Liver (tissue), 9 donors: ENCODE measurements around the gene TAGLN2. TPM values are rescaled to one million over a fixed set of nuclear protein-coding genes. Genes with fewer than 3 reads are reported as not detected.

Source experiments
- DNase-seq: peaks from one replicate; pipeline ENCODE4 v3.0.0-alpha.2; 2017; ENCODE audit warnings: low spot score
- H3K27ac ChIP-seq, 2 donors: one replicate each; pipeline ENCODE4 v1.7.0; 2013; ENCODE audit warnings: inconsistent platforms in 2 of 2, low read length in 2 of 2, control low read depth in 1 of 2, low read depth in 1 of 2, mild to moderate bottlenecking in 1 of 2
- H3K27me3 ChIP-seq, 4 donors: one replicate each; pipeline versions ENCODE4 v1.6.1 to v1.7.0; 2013; ENCODE audit warnings: low read length in 3 of 4, inconsistent platforms in 1 of 4, mild to moderate bottlenecking in 1 of 4, moderate library complexity in 1 of 4; ENCODE audit not compliant: control insufficient read depth in 4 of 4, insufficient read depth in 4 of 4
- H3K36me3 ChIP-seq, 4 donors: one replicate each; pipeline versions ENCODE4 v1.6.1 to v1.7.0; 2013; ENCODE audit warnings: low read length in 3 of 4, mild to moderate bottlenecking in 3 of 4, low read depth in 1 of 4, moderate library complexity in 1 of 4; ENCODE audit not compliant: control insufficient read depth in 4 of 4, insufficient read depth in 3 of 4
- H3K4me1 ChIP-seq, 4 donors: one replicate each; pipeline versions ENCODE4 v1.6.1 to v1.7.0; 2013; ENCODE audit warnings: low read length in 3 of 4, mild to moderate bottlenecking in 3 of 4, moderate library complexity in 1 of 4; ENCODE audit not compliant: control insufficient read depth in 4 of 4, insufficient read depth in 4 of 4
- H3K4me3 ChIP-seq, 3 donors: one replicate each; pipeline versions ENCODE4 v1.6.1 to v1.7.0; 2013; ENCODE audit warnings: low read length in 3 of 3, control low read depth in 1 of 3, low read depth in 1 of 3, mild to moderate bottlenecking in 1 of 3
- H3K9ac ChIP-seq, 2 donors: one replicate each; pipeline ENCODE4 v1.7.0; 2013; ENCODE audit warnings: low read length in 2 of 2, mild to moderate bottlenecking in 2 of 2, moderate library complexity in 2 of 2, control low read depth in 1 of 2, low read depth in 1 of 2
- H3K9me3 ChIP-seq, 4 donors: one replicate each; pipeline versions ENCODE4 v1.6.1 to v1.7.0; 2013; ENCODE audit warnings: low read length in 3 of 4; ENCODE audit not compliant: control insufficient read depth in 4 of 4
- EGR1 ChIP-seq, 2 donors: IDR thresholded peaks; 2 replicates each; pipeline ENCODE4 v1.6.1; 2016 to 2018; ENCODE audit warnings: antibody characterized with exemption in 2 of 2, low read depth in 2 of 2
- FOXA1 ChIP-seq: IDR thresholded peaks from 2 replicates; pipeline ENCODE4 v1.6.1; 2016; ENCODE audit warnings: antibody characterized with exemption
- FOXA2 ChIP-seq: IDR thresholded peaks from 2 replicates; pipeline ENCODE4 v1.6.1; 2016; ENCODE audit warnings: antibody characterized with exemption
- GABPA ChIP-seq, 2 donors: IDR thresholded peaks in 1 of 2; conservative IDR thresholded peaks in 1 of 2; 2 replicates each; pipeline ENCODE4 v1.6.1; 2016; ENCODE audit warnings: antibody characterized with exemption in 2 of 2, mild to moderate bottlenecking in 1 of 2, moderate library complexity in 1 of 2
- HNF4A ChIP-seq, 2 donors: conservative IDR thresholded peaks; 2 replicates each; pipeline ENCODE4 v1.6.1; 2016; ENCODE audit warnings: antibody characterized with exemption in 2 of 2, mild to moderate bottlenecking in 2 of 2
- HNF4G ChIP-seq: IDR thresholded peaks from 2 replicates; pipeline ENCODE4 v1.6.1; 2016; ENCODE audit warnings: antibody characterized with exemption
- JUND ChIP-seq, 2 donors: IDR thresholded peaks; 2 replicates each; pipeline ENCODE4 v1.6.1; 2016; ENCODE audit warnings: antibody characterized with exemption in 2 of 2
- NR2F2 ChIP-seq: IDR thresholded peaks from 2 replicates; pipeline ENCODE4 v1.6.1; 2016; ENCODE audit warnings: antibody characterized with exemption
- RAD21 ChIP-seq, 2 donors: IDR thresholded peaks; 2 replicates each; pipeline ENCODE4 v1.6.1; 2016; ENCODE audit warnings: antibody characterized with exemption in 2 of 2, mild to moderate bottlenecking in 2 of 2
- RXRA ChIP-seq, 2 donors: IDR thresholded peaks; 2 replicates each; pipeline ENCODE4 v1.6.1; 2017 to 2018; ENCODE audit warnings: antibody characterized with exemption in 2 of 2, mild to moderate bottlenecking in 1 of 2
- SP1 ChIP-seq: IDR thresholded peaks from 2 replicates; pipeline ENCODE4 v1.6.1; 2018; ENCODE audit warnings: antibody characterized with exemption, mild to moderate bottlenecking
- TAF1 ChIP-seq: conservative IDR thresholded peaks from 2 replicates; pipeline ENCODE4 v1.6.1; 2016; ENCODE audit warnings: antibody characterized with exemption, mild to moderate bottlenecking
- YY1 ChIP-seq: IDR thresholded peaks from 2 replicates; pipeline ENCODE4 v1.6.1; 2016; ENCODE audit warnings: antibody characterized with exemption, mild to moderate bottlenecking
- WGBS: extraction: QIAGEN DNeasy Blood & Tissue Kit; methylation state at CpG from one replicate; pipeline ENCODE4 v1.1.7; 2013; 5-methylcytosine and 5-hydroxymethylcytosine counted together
- polyA plus RNA-seq, 2 donors: library from polyadenylated mRNA; stranded (reverse) in 1 of 2; unstranded in 1 of 2; fragments of 200-250 nt in 1 of 2; fragments of >200 nt in 1 of 2; fragmentation: Nextera tagmentation in 1 of 2; extraction: Ambion mirVana in 1 of 2; gene quantifications; one replicate each; pipeline versions ENCODE4 v1.2.1 to v1.2.3, GENCODE V29; 2013 to 2015
- total RNA-seq, 2 donors: library from RNA; depleted of rRNA; stranded (reverse); fragments of >200 nt; gene quantifications; one replicate each; pipeline ENCODE4 v1.2.3, GENCODE V29; 2014
- TF ChIP-seq, protein P1 (sequence below): IDR thresholded peaks from 2 replicates; pipeline ENCODE4 v1.6.1; 2016; ENCODE audit warnings: antibody characterized with exemption, mild to moderate bottlenecking
- TF ChIP-seq, protein P2 (sequence below): fragments of 150-350 bp; IDR thresholded peaks from 2 replicates; pipeline ENCODE4 v1.5.1; 2017; ENCODE audit warnings: improper control_type of control experiment, low read depth, low read length; ENCODE audit not compliant: missing input control
- TF ChIP-seq, protein P3 (sequence below): IDR thresholded peaks from 2 replicates; pipeline ENCODE4 v1.6.1; 2016; ENCODE audit warnings: antibody characterized with exemption
- donor health status: healthy.
- donor health status: healthy.
- donor health status: healthy.
- donor health status: healthy.
- donor health status: healthy.

Gene TAGLN2
- total and polyA plus RNA-seq, 4 donors = 46.4 to 113 (median 79.8) TPM

DNA sequence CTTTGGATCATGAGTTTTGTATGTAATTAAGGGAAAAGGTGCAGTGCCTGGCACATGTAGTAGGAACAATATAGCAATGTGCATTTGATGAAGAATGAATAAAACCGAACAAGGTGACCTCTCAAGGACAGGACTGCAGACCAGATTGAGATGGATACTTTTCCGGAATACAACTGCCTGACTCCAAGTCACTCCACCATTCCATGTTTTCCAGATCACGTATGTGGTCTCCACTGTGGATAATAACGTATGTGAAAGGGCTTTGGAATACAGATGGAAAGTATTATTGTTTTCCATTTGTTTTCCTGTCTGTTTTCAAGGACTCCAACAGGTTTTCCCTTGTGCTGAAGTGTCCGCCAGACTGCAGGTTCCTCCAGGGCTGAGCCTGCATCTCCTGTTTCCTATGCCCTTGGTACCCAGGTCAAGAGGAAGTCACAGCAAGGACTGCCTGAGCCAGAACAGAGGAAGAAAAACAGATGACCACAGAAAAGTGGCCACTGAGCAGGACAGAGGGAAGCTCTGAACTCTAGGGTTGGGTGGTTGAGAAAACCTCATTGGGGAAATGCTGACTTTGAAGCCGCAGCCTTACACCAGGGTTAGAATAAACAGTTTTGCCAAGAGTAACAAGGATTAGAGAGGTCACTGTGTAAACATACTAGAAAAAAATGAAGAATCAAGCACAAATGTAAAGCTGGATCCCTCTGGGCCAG is 29.3 kb downstream of the TAGLN2 start:
- H3K36me3 ChIP-seq = no peaks in the 10 kb centered on the region
- H3K27ac ChIP-seq = no peak overlapping the region
- WGBS = 74% methylated on average over 6 of the region's 6 CpGs
- no peak for DNase-seq
- TF ChIP-seq RXRA (IDR thresholded peaks at IDR 0.05) = peak in 1 of 2 donors; percentile 29
- TF ChIP-seq SP1 = no peak
- TF ChIP-seq RAD21 (IDR thresholded peaks at IDR 0.05) = peak in 1 of 2 donors; percentile 15
- peaks cover 0 to 7% (median 3%) of the 10 kb centered on the region in 4 donors for H3K4me1 ChIP-seq
- H3K9ac ChIP-seq = no peak overlapping the region
- no peaks in the 10 kb centered on the region for H3K9me3 ChIP-seq
- no peak overlapping the region for H3K4me3 ChIP-seq
- no peaks in the 10 kb centered on the region for H3K27me3 ChIP-seq

DNA sequence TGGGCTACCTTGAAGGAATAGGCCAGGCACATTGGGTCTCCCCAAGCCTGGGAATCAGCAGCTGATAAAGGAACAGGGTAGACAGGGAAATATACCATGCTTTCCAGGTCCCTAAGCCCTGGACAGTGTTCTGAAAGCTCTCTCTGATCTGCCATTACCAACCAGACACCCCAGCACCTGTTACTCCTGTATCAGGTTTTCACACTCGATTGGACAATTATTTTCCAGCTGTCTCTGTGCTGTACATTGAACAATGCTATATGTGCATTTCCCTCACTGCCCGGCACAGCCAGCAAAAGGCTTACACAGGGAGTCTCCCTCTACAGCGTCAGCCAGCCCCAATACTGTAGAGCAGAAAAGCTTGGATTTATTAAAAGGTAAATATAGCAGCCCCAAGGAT is 30.0 kb downstream of the TAGLN2 start:
- Histone ChIP-seq H3K9me3 (no peaks in the 10 kb centered on the region), H3K4me3 (no peak overlapping the region), H3K36me3 (no peaks in the 10 kb centered on the region), H3K9ac (no peak overlapping the region), H3K27ac (no peak overlapping the region), H3K4me1 (peaks cover 0 to 7% (median 3%) of the 10 kb centered on the region in 4 donors), H3K27me3 (no peaks in the 10 kb centered on the region)
- WGBS = 83% methylated on average over 3 of the region's 3 CpGs
- TF ChIP-seq HNF4A (conservative IDR thresholded peaks at IDR 0.05) (no peak), GABPA (IDR thresholded peaks at IDR 0.05 in 1 of 2, conservative IDR thresholded peaks at IDR 0.05 in 1 of 2) (no peak), SP1 (no peak), FOXA2 (no peak), RXRA (IDR thresholded peaks at IDR 0.05) (no peak), YY1 (no peak), HNF4G (no peak), FOXA1 (no peak), RAD21 (IDR thresholded peaks at IDR 0.05) (no peak), NR2F2 (no peak), EGR1 (IDR thresholded peaks at IDR 0.05; ENCODE audit: low read depth in 2 of 2) (no peak), TAF1 (no peak), JUND (IDR thresholded peaks at IDR 0.05) (no peak)
- TF ChIP-seq, protein P1, sequence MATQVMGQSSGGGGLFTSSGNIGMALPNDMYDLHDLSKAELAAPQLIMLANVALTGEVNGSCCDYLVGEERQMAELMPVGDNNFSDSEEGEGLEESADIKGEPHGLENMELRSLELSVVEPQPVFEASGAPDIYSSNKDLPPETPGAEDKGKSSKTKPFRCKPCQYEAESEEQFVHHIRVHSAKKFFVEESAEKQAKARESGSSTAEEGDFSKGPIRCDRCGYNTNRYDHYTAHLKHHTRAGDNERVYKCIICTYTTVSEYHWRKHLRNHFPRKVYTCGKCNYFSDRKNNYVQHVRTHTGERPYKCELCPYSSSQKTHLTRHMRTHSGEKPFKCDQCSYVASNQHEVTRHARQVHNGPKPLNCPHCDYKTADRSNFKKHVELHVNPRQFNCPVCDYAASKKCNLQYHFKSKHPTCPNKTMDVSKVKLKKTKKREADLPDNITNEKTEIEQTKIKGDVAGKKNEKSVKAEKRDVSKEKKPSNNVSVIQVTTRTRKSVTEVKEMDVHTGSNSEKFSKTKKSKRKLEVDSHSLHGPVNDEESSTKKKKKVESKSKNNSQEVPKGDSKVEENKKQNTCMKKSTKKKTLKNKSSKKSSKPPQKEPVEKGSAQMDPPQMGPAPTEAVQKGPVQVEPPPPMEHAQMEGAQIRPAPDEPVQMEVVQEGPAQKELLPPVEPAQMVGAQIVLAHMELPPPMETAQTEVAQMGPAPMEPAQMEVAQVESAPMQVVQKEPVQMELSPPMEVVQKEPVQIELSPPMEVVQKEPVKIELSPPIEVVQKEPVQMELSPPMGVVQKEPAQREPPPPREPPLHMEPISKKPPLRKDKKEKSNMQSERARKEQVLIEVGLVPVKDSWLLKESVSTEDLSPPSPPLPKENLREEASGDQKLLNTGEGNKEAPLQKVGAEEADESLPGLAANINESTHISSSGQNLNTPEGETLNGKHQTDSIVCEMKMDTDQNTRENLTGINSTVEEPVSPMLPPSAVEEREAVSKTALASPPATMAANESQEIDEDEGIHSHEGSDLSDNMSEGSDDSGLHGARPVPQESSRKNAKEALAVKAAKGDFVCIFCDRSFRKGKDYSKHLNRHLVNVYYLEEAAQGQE = no peak
- TF ChIP-seq, protein P2, sequence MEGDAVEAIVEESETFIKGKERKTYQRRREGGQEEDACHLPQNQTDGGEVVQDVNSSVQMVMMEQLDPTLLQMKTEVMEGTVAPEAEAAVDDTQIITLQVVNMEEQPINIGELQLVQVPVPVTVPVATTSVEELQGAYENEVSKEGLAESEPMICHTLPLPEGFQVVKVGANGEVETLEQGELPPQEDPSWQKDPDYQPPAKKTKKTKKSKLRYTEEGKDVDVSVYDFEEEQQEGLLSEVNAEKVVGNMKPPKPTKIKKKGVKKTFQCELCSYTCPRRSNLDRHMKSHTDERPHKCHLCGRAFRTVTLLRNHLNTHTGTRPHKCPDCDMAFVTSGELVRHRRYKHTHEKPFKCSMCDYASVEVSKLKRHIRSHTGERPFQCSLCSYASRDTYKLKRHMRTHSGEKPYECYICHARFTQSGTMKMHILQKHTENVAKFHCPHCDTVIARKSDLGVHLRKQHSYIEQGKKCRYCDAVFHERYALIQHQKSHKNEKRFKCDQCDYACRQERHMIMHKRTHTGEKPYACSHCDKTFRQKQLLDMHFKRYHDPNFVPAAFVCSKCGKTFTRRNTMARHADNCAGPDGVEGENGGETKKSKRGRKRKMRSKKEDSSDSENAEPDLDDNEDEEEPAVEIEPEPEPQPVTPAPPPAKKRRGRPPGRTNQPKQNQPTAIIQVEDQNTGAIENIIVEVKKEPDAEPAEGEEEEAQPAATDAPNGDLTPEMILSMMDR = no peak
- TF ChIP-seq, protein P3, sequence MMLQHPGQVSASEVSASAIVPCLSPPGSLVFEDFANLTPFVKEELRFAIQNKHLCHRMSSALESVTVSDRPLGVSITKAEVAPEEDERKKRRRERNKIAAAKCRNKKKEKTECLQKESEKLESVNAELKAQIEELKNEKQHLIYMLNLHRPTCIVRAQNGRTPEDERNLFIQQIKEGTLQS = no peak
- DNase-seq = no peak
